ENCODE measurements around the gene CDK17. TPM values are rescaled to one million over a fixed set of nuclear protein-coding genes. Genes with fewer than 3 reads are reported as not detected.
"Not testable (repeated sequence)": the region's sequence is repeated elsewhere in the genome, so short reads cannot be mapped to it uniquely, and the experiment has no call there.

The CDK17 gene
- total RNA-seq, 1 donor from 2014 or later, result 46.7 TPM

- peaks cover 2% of the 10 kb centered on the region for H3K27me3 Mint-ChIP-seq (ENCODE audit: unreplicated experiment)
- TF ChIP-seq CTCF (IDR thresholded peaks at IDR 0.05; ENCODE audit: partially characterized antibody, unreplicated experiment), result no peak
- no peak for DNase-seq
- H3K4me3 Mint-ChIP-seq (ENCODE audit: unreplicated experiment), result no peak overlapping the region
- H3K4me1 Mint-ChIP-seq (ENCODE audit: low read depth, unreplicated experiment), result peaks cover 18% of the 10 kb centered on the region
- no peaks in the 10 kb centered on the region for H3K36me3 Mint-ChIP-seq (ENCODE audit: unreplicated experiment)
- H3K9me3 Mint-ChIP-seq (ENCODE audit: unreplicated experiment), result no peaks in the 10 kb centered on the region
- H3K27ac Mint-ChIP-seq (ENCODE audit: unreplicated experiment), result no peak overlapping the region
Observed at GRCh38 chr12:96354326-96354725, 45.9 kb downstream of the CDK17 start.

- Mint-ChIP-seq H3K36me3 (ENCODE audit: unreplicated experiment) (no peaks in the 10 kb centered on the region), H3K4me3 (ENCODE audit: unreplicated experiment) (no peak overlapping the region), H3K9me3 (ENCODE audit: unreplicated experiment) (no peaks in the 10 kb centered on the region), H3K4me1 (ENCODE audit: low read depth, unreplicated experiment) (peaks cover 16% of the 10 kb centered on the region), H3K27ac (ENCODE audit: unreplicated experiment) (peak overlapping the region; percentile 59), H3K27me3 (ENCODE audit: unreplicated experiment) (peaks cover 2% of the 10 kb centered on the region)
- DNase-seq, result no peak
- TF ChIP-seq CTCF (IDR thresholded peaks at IDR 0.05; ENCODE audit: partially characterized antibody, unreplicated experiment), result no peak
Observed at GRCh38 chr12:96352161-96352835, 47.9 kb downstream of the CDK17 start.

GRCh38 chr12:96350982-96351381 is 49.3 kb downstream of the CDK17 start:
- peaks cover 2% of the 10 kb centered on the region for H3K27me3 Mint-ChIP-seq (ENCODE audit: unreplicated experiment)
- no peaks in the 10 kb centered on the region for H3K9me3 Mint-ChIP-seq (ENCODE audit: unreplicated experiment)
- H3K4me3 Mint-ChIP-seq (ENCODE audit: unreplicated experiment), result no peak overlapping the region
- no peak for DNase-seq
- H3K36me3 Mint-ChIP-seq (ENCODE audit: unreplicated experiment), result no peaks in the 10 kb centered on the region
- peaks cover 16% of the 10 kb centered on the region for H3K4me1 Mint-ChIP-seq (ENCODE audit: low read depth, unreplicated experiment)
- no peak for TF ChIP-seq CTCF (IDR thresholded peaks at IDR 0.05; ENCODE audit: partially characterized antibody, unreplicated experiment)
- H3K27ac Mint-ChIP-seq (ENCODE audit: unreplicated experiment), result peak overlapping the region; percentile 69

- H3K27ac Mint-ChIP-seq (ENCODE audit: unreplicated experiment), result peak overlapping the region; percentile 9
- no peak overlapping the region for H3K4me3 Mint-ChIP-seq (ENCODE audit: unreplicated experiment)
- DNase-seq, result no peak
- no peaks in the 10 kb centered on the region for H3K27me3 Mint-ChIP-seq (ENCODE audit: unreplicated experiment)
- TF ChIP-seq CTCF (IDR thresholded peaks at IDR 0.05; ENCODE audit: partially characterized antibody, unreplicated experiment), result no peak
- H3K36me3 Mint-ChIP-seq (ENCODE audit: unreplicated experiment), result peaks cover 18% of the 10 kb centered on the region
- H3K4me1 Mint-ChIP-seq (ENCODE audit: low read depth, unreplicated experiment), result peaks cover 12% of the 10 kb centered on the region
- H3K9me3 Mint-ChIP-seq (ENCODE audit: unreplicated experiment), result peaks cover 7% of the 10 kb centered on the region
Observed at GRCh38 chr12:96347130-96347699, 53.0 kb downstream of the CDK17 start.

GRCh38 chr12:96346716-96347115 is 53.5 kb downstream of the CDK17 start:
- not testable (repeated sequence) for H3K9me3 Mint-ChIP-seq (ENCODE audit: unreplicated experiment); H3K4me1 Mint-ChIP-seq (ENCODE audit: low read depth, unreplicated experiment); DNase-seq; H3K4me3 Mint-ChIP-seq (ENCODE audit: unreplicated experiment); H3K27me3 Mint-ChIP-seq (ENCODE audit: unreplicated experiment)
- peak overlapping the region; percentile 9 for H3K27ac Mint-ChIP-seq (ENCODE audit: unreplicated experiment)
- H3K36me3 Mint-ChIP-seq (ENCODE audit: unreplicated experiment), result peaks cover 18% of the 10 kb centered on the region

Data from glutamatergic neuron (in vitro differentiated cells).